Suprapubic skin (tissue), 4 donors: ENCODE data around the gene USHBP1.

Experiments
- CTCF ChIP-seq, 2 donors: fragments of 200-600 bp in 1 of 2; fragments of 450-650 bp in 1 of 2; sonication (generic) in 1 of 2; IDR thresholded peaks; one replicate each; pipeline ENCODE4 v1.5.1; 2016 to 2019; ENCODE audit warnings: antibody characterized with exemption in 2 of 2, mild to moderate bottlenecking in 1 of 2, moderate library complexity in 1 of 2
- POLR2A ChIP-seq, 2 donors: fragments of 450-650 bp; IDR thresholded peaks; one replicate each; pipeline ENCODE4 v1.6.1; 2017; ENCODE audit warnings: antibody characterized with exemption in 2 of 2, mild to moderate bottlenecking in 2 of 2, moderate library complexity in 2 of 2
- POLR2AphosphoS5 ChIP-seq, 3 donors: sonication (generic); formaldehyde crosslinking; IDR thresholded peaks; one replicate each; pipeline ENCODE4 v1.6.1; 2017; ENCODE audit warnings: antibody characterized with exemption in 3 of 3

DNA sequence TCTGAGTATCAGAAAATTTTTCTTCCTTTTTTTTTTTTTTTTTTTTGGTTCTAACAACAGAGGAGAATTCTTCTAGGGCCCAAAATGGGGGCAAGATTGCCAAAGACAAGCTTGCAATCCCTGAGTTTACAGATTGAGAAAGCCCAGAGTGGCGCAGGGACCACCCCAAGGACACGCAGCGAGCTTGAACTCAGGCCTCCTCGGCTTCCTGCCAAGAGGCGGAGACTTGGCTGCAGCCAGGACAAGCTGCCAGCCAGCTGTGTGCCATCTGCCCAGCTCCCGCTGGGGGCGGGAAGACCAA lies 40.6 kb upstream of the USHBP1 start:
- no peak for TF ChIP-seq CTCF (IDR thresholded peaks at IDR 0.05)
- no peak for TF ChIP-seq POLR2A (IDR thresholded peaks at IDR 0.05)
- TF ChIP-seq POLR2AphosphoS5 (IDR thresholded peaks at IDR 0.05): peak in 2 of 3 donors; percentile 63 to 88
